GM20000 (cell line): ENCODE data around the gene NELFE.
"Not testable (repeated sequence)": the region's sequence is repeated elsewhere in the genome, so short reads cannot be mapped to it uniquely, and the experiment has no call there.

ENCODE experiments used
- DNase-seq: peaks from one replicate; pipeline ENCODE4 v3.0.0; 2012; ENCODE audit warnings: low spot score
- TF ChIP-seq, protein P1 (sequence below): IDR thresholded peaks from 2 replicates; pipeline ENCODE4 v1.5.1; 2012; ENCODE audit warnings: mild to moderate bottlenecking, control low read depth; ENCODE audit errors: extremely low read depth, missing control alignments

NELFE gene

GRCh38 chr6:31933537-31933936 lies 25.2 kb downstream of the NELFE start:
- TF ChIP-seq, protein P1, sequence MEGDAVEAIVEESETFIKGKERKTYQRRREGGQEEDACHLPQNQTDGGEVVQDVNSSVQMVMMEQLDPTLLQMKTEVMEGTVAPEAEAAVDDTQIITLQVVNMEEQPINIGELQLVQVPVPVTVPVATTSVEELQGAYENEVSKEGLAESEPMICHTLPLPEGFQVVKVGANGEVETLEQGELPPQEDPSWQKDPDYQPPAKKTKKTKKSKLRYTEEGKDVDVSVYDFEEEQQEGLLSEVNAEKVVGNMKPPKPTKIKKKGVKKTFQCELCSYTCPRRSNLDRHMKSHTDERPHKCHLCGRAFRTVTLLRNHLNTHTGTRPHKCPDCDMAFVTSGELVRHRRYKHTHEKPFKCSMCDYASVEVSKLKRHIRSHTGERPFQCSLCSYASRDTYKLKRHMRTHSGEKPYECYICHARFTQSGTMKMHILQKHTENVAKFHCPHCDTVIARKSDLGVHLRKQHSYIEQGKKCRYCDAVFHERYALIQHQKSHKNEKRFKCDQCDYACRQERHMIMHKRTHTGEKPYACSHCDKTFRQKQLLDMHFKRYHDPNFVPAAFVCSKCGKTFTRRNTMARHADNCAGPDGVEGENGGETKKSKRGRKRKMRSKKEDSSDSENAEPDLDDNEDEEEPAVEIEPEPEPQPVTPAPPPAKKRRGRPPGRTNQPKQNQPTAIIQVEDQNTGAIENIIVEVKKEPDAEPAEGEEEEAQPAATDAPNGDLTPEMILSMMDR = no peak
- DNase-seq = no peak

DNA sequence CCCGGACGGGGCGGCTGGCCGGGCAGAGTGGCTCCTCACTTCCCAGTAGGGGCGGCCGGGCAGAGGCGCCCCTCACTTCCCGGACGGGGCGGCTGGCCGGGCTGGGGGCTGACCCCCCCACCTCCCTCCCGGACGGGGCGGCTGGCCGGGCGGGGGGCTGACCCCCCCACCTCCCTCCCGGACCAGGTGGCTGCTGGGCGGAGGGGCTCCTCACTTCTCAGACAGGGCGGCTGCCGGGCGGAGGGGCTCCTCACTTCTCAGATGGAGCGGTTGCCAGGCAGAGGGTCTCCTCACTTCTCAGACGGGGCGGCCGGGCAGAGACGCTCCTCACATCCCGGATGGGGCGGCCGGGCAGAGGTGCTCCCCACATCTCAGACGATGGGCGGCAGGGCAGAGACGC lies 26.6 kb downstream of the NELFE start:
- DNase-seq = not testable (repeated sequence)

- no peak for DNase-seq
- TF ChIP-seq, protein P1 = no peak
Observed at GRCh38 chr6:31930962-31931361, 27.8 kb downstream of the NELFE start.

DNA sequence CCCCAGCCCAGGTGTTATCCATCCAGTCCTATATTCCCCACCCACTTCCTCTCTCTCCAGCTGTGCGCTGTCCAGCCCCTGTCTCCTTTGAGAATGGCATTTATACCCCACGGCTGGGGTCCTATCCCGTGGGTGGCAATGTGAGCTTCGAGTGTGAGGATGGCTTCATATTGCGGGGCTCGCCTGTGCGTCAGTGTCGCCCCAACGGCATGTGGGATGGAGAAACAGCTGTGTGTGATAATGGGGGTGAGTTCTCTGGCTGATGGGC lies 30.2 kb downstream of the NELFE start:
- TF ChIP-seq, protein P1 = no peak
- no peak for DNase-seq

DNA sequence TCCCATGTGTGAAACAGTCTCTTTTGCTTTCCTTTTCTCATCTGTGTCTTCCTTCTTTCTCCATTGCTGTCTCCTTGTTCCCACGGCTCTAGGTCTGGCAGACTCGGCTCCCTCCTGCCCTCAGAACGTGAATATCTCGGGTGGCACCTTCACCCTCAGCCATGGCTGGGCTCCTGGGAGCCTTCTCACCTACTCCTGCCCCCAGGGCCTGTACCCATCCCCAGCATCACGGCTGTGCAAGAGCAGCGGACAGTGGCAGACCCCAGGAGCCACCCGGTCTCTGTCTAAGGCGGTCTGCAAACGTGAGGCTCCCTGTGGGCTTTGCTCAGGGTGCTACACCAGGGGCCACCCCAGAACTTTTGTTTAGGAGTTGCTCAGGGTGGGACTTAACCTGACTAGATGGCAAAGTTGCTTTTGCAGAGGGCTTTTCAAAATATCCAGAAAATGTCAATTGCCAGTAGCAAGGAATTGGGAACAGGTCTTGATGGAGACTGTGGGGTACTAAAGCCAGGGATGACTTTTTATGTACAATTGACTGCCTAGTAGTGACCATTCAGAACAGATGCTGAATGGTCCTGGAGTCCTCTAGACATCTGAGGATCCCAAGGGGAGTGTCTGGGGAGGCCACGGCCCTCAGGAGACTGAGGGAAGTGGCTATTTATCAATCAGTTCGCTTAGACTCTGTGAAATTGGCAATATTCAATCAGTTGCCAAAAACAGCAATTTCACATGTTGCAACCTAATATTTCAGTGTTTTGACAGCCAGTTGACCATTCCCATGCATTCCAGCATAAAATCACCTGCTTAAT lies 30.7 kb downstream of the NELFE start:
- TF ChIP-seq, protein P1 = no peak
- no peak for DNase-seq

GRCh38 chr6:31927242-31927862 lies 31.4 kb downstream of the NELFE start, which contains the start of gene C2:
TSS of gene C2 (plus strand) at chr6:31927717. CDS start at chr6:31927753, 36 bp downstream.
- DNase-seq = no peak
- TF ChIP-seq, protein P1 = no peak

- TF ChIP-seq, protein P1 = peak; percentile 15
- no peak for DNase-seq
Observed at GRCh38 chr6:31922942-31923341, 35.8 kb downstream of the NELFE start.

- DNase-seq = no peak
- TF ChIP-seq, protein P1 = no peak
Observed at GRCh38 chr6:31920811-31921210, 38.0 kb downstream of the NELFE start.
